Panc1 (cell line): ENCODE results near the gene ZMYM2. TPM values are rescaled to one million over a fixed set of nuclear protein-coding genes. Genes with fewer than 3 reads are reported as not detected.

Source experiments
- ATAC-seq: fragments of 200-7000 bp; cut with Tn5 transposase; 2 replicates; pipeline ENCODE4 v1.9.1; 2020; ENCODE audit warnings: mild to moderate bottlenecking, moderate library complexity
- BruUV-seq: library from RNA; stranded (reverse); fragments of 400-500 nt; replicated peaks from 2 replicates; lab custom pipeline; 2021; lab: Mats Ljungman, UMichigan
- CTCF ChIA-PET: fragments of 300-600 bp; sonication (Branson Sonifier 250); formaldehyde crosslinking; loops from one replicate; lab custom pipeline; 2022; ENCODE audit warnings: antibody characterized with exemption; lab: Charles Lee
- POLR2A ChIA-PET: fragments of 300-600 bp; sonication (Branson Sonifier 250); formaldehyde crosslinking; loops from one replicate; lab custom pipeline; 2022; ENCODE audit warnings: antibody characterized with exemption; lab: Charles Lee
- DNase-seq: peaks from one replicate; pipeline ENCODE4 v3.0.0-alpha.2; 2010; ENCODE audit warnings: low read depth, low spot score
- H3K27ac ChIP-seq: 2 replicates; pipeline ENCODE4 v1.5.1; 2011; ENCODE audit warnings: mild to moderate bottlenecking, low read length, inconsistent platforms
- H3K27me3 ChIP-seq: fragments of 200-500 bp; sonication (Bioruptor generic); 2 replicates; pipeline ENCODE4 v1.6.0; 2014; ENCODE audit warnings: low read length, inconsistent platforms; ENCODE audit not compliant: control insufficient read depth, insufficient read depth
- H3K36me3 ChIP-seq: fragments of 200-500 bp; sonication (Bioruptor generic); 2 replicates; pipeline ENCODE4 v1.5.1; 2014; ENCODE audit warnings: inconsistent platforms, mild to moderate bottlenecking, low read length, moderate library complexity; ENCODE audit not compliant: control insufficient read depth, insufficient read depth
- H3K4me1 ChIP-seq: 2 replicates; pipeline ENCODE4 v1.5.1; 2011; ENCODE audit warnings: inconsistent platforms, mild to moderate bottlenecking, low read length, moderate library complexity; ENCODE audit not compliant: control insufficient read depth, insufficient read depth
- H3K4me3 ChIP-seq, 2 experiments: 2 replicates each; pipeline ENCODE4 v1.5.1; 2011 to 2012; ENCODE audit warnings: low read depth in 2 of 2, low read length in 2 of 2, mild to moderate bottlenecking in 2 of 2, inconsistent platforms in 1 of 2, moderate library complexity in 1 of 2
- H3K9me3 ChIP-seq: fragments of 200-500 bp; sonication (Bioruptor generic); 2 replicates; pipeline ENCODE4 v1.5.1; 2014; ENCODE audit warnings: low read depth, mild to moderate bottlenecking, inconsistent platforms, low read length, moderate library complexity; ENCODE audit not compliant: control insufficient read depth, insufficient read depth
- POLR2AphosphoS5 ChIP-seq: IDR thresholded peaks from 2 replicates; pipeline ENCODE4 v1.6.1; 2012; ENCODE audit warnings: mild to moderate bottlenecking, low read depth, low read length, moderate library complexity
- SIN3A ChIP-seq: IDR thresholded peaks from 2 replicates; pipeline ENCODE4 v1.6.1; 2012; ENCODE audit warnings: low read depth, mild to moderate bottlenecking, low read length, moderate library complexity, borderline replicate concordance; ENCODE audit not compliant: insufficient read depth
- TCF7L2 ChIP-seq: IDR thresholded peaks from 2 replicates; pipeline ENCODE4 v1.6.1; 2011; ENCODE audit warnings: mild to moderate bottlenecking, low read depth, low read length, inconsistent platforms
- in situ Hi-C: cut with HindIII; loops from 2 replicates; pipeline ENCODE4 v1.10.0; 2016; ENCODE audit warnings: low sequenced_read_pairs, low pct_unique_long_range_greater_than_20kb
- intact Hi-C: fragments of 100-400 bp; cut with micrococcal nuclease; formaldehyde crosslinking; loops from one replicate; pipeline ENCODE4 v1.10.0; 2022; ENCODE audit not compliant: unreplicated experiment
- total RNA-seq: library from RNA; stranded (reverse); gene quantifications from one replicate; pipeline ENCODE4 v1.2.1, GENCODE V29; 2021; ENCODE audit not compliant: unreplicated experiment
- TF ChIP-seq, protein P1 (sequence below), 2 experiments: IDR thresholded peaks; 2 replicates each; pipeline ENCODE4 v1.6.1; 2011 to 2012; ENCODE audit warnings: low read depth in 2 of 2, control low read depth in 1 of 2, low read length in 1 of 2, mild to moderate bottlenecking in 1 of 2, moderate library complexity in 1 of 2; ENCODE audit not compliant: insufficient read depth in 1 of 2
- TF ChIP-seq, protein P2 (sequence below): fragments of 450-650 bp; IDR thresholded peaks from 2 replicates; pipeline ENCODE4 v1.5.1; 2017; ENCODE audit warnings: mild to moderate bottlenecking

Gene ZMYM2
- total RNA-seq, 1 experiment from 2014 or later: 64.3 TPM

DNA sequence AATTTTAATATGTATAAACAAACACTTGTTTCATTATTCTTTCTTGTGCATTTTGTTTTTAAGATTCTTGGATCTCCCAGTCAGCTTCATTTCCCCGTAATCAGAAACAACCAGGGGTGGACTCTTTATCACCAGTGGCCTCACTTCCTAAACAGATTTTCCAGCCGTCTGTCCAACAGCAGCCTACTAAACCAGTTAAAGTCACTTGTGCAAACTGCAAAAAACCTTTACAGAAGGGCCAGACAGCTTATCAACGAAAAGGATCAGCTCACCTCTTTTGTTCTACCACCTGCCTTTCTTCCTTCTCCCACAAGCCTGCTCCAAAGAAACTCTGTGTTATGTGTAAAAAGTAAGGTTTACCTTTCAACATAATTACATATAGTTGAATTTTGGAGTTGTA, 44.3 kb downstream of the ZMYM2 start:
- CTCF ChIA-PET: no interaction called here
- BruUV-seq: no TSS peak
- no peaks in the 10 kb centered on the region for H3K9me3 ChIP-seq
- H3K36me3 ChIP-seq: peaks cover 31% of the 10 kb centered on the region
- in situ Hi-C loops (no loop called here), intact Hi-C loops (no loop called here)
- POLR2A ChIA-PET: no interaction called here
- H3K27me3 ChIP-seq: no peaks in the 10 kb centered on the region
- ATAC-seq (no peak), DNase-seq (no peak)
- no peak overlapping the region for H3K27ac ChIP-seq
- H3K4me1 ChIP-seq: no peaks in the 10 kb centered on the region; the same call in 1 of the 2 replicates
- TF ChIP-seq, protein P1, sequence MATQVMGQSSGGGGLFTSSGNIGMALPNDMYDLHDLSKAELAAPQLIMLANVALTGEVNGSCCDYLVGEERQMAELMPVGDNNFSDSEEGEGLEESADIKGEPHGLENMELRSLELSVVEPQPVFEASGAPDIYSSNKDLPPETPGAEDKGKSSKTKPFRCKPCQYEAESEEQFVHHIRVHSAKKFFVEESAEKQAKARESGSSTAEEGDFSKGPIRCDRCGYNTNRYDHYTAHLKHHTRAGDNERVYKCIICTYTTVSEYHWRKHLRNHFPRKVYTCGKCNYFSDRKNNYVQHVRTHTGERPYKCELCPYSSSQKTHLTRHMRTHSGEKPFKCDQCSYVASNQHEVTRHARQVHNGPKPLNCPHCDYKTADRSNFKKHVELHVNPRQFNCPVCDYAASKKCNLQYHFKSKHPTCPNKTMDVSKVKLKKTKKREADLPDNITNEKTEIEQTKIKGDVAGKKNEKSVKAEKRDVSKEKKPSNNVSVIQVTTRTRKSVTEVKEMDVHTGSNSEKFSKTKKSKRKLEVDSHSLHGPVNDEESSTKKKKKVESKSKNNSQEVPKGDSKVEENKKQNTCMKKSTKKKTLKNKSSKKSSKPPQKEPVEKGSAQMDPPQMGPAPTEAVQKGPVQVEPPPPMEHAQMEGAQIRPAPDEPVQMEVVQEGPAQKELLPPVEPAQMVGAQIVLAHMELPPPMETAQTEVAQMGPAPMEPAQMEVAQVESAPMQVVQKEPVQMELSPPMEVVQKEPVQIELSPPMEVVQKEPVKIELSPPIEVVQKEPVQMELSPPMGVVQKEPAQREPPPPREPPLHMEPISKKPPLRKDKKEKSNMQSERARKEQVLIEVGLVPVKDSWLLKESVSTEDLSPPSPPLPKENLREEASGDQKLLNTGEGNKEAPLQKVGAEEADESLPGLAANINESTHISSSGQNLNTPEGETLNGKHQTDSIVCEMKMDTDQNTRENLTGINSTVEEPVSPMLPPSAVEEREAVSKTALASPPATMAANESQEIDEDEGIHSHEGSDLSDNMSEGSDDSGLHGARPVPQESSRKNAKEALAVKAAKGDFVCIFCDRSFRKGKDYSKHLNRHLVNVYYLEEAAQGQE (IDR thresholded peaks at IDR 0.05; ENCODE audit: insufficient read depth in 1 of 2, low read depth in 2 of 2, low read length in 1 of 2): no peak
- TF ChIP-seq TCF7L2: no peak
- TF ChIP-seq, protein P2, sequence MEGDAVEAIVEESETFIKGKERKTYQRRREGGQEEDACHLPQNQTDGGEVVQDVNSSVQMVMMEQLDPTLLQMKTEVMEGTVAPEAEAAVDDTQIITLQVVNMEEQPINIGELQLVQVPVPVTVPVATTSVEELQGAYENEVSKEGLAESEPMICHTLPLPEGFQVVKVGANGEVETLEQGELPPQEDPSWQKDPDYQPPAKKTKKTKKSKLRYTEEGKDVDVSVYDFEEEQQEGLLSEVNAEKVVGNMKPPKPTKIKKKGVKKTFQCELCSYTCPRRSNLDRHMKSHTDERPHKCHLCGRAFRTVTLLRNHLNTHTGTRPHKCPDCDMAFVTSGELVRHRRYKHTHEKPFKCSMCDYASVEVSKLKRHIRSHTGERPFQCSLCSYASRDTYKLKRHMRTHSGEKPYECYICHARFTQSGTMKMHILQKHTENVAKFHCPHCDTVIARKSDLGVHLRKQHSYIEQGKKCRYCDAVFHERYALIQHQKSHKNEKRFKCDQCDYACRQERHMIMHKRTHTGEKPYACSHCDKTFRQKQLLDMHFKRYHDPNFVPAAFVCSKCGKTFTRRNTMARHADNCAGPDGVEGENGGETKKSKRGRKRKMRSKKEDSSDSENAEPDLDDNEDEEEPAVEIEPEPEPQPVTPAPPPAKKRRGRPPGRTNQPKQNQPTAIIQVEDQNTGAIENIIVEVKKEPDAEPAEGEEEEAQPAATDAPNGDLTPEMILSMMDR: no peak
- no peak for TF ChIP-seq SIN3A
- no peak for TF ChIP-seq POLR2AphosphoS5
- H3K4me3 ChIP-seq: no peak overlapping the region

DNA sequence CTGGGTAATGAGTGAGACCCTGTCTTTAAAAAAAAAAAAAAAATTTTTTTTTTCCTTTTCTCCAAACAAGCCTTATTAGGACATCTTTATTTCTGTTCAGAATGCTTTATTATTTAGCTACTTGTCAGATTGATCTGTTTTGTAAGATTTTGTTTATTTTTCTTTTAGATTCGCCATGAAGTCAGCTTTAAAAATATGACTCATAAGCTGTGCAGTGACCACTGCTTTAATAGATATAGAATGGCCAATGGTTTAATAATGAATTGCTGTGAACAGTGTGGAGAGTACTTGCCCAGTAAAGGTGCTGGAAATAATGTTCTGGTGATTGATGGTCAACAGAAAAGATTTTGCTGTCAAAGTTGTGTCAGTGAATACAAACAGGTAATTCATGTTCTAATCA, 47.7 kb downstream of the ZMYM2 start:
- CTCF ChIA-PET: no interaction called here
- TF ChIP-seq POLR2AphosphoS5 (no peak), TCF7L2 (no peak), SIN3A (no peak)
- TF ChIP-seq, protein P1 (IDR thresholded peaks at IDR 0.05; ENCODE audit: insufficient read depth in 1 of 2, low read depth in 2 of 2, low read length in 1 of 2): no peak
- TF ChIP-seq, protein P2: no peak

More for the DNA sequence above, 47.7 kb downstream of the ZMYM2 start:
- H3K4me3 ChIP-seq: no peak overlapping the region
- no peaks in the 10 kb centered on the region; the same call in 1 of the 2 replicates for H3K4me1 ChIP-seq
- H3K36me3 ChIP-seq: peaks cover 41% of the 10 kb centered on the region
- H3K27me3 ChIP-seq: no peaks in the 10 kb centered on the region
- ATAC-seq (no peak), DNase-seq (no peak)
- in situ Hi-C loops (no loop called here), intact Hi-C loops (no loop called here)
- no TSS peak for BruUV-seq
- POLR2A ChIA-PET: no interaction called here
- H3K27ac ChIP-seq: no peak overlapping the region
- no peaks in the 10 kb centered on the region for H3K9me3 ChIP-seq
